ENCODE measurements around the gene FAM177A1.

- TF ChIP-seq CTCF (conservative IDR thresholded peaks at IDR 0.05 in 1 of 2, IDR thresholded peaks at IDR 0.05 in 1 of 2; ENCODE audit: extremely low read depth in 1 of 2, insufficient read depth in 1 of 2, low read depth in 1 of 2, low read length in 2 of 2) (no peak), EZH2 (IDR thresholded peaks at IDR 0.05; ENCODE audit: borderline replicate concordance, low read length) (no peak)
These were observed 3.0 kb upstream of the FAM177A1 start for GRCh38 chr14:35043046-35043445.
